GM19035 (cell line): ENCODE results near the gene BBOX1.
"Not testable (repeated sequence)": the region's sequence is repeated elsewhere in the genome, so short reads cannot be mapped to it uniquely, and the experiment has no call there.

ENCODE experiments used
- ATAC-seq: cut with Tn5 transposase; IDR thresholded peaks from one replicate; pipeline ENCODE4 v1.9.1; 2021; ENCODE audit not compliant: unreplicated experiment

Gene BBOX1

GRCh38 chr11:27083241-27083640 lies 42.6 kb downstream of the BBOX1 start:
- ATAC-seq = no peak

- no peak for ATAC-seq
These were observed 43.2 kb downstream of the BBOX1 start for GRCh38 chr11:27083782-27084181.

- ATAC-seq = no peak
These were observed 43.9 kb downstream of the BBOX1 start for GRCh38 chr11:27084518-27084917.

DNA sequence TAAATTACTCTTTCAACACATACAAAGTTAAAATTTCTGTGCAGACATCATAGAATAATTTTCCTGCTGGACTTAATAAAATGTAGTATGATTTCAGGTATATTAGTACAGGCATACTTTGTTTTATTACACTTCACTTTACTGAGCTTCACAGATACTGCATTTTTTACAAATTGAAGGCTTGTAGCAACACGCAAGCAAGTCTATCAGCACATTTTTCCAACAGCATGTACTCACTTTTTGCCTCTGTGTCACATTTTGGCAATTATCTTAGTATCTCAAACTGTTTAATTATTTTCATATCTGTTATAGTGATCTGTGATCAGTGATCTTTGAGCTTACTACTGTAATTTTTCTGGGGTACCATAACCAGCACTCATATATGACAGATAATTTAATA lies 44.5 kb downstream of the BBOX1 start:
- no peak for ATAC-seq

DNA sequence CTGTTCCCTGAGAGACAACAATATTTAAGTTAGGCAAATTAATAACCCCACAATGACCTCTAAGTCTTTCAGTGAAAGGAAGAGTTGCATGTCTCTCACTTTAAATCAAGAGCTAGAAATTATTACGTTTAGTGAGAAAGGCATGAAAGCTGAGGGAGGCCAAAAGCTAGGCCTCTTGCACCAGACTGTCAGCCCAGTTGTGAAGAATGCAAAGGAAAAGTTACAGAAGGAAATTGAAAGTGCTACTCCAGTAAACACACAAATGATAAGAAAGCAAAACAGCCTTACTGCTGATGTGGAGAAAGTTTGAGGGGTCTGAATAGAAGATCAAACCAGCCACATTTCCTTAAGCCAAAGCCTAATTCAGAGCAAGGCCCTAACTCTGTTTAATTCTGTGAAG lies 45.0 kb downstream of the BBOX1 start:
- no peak for ATAC-seq

DNA sequence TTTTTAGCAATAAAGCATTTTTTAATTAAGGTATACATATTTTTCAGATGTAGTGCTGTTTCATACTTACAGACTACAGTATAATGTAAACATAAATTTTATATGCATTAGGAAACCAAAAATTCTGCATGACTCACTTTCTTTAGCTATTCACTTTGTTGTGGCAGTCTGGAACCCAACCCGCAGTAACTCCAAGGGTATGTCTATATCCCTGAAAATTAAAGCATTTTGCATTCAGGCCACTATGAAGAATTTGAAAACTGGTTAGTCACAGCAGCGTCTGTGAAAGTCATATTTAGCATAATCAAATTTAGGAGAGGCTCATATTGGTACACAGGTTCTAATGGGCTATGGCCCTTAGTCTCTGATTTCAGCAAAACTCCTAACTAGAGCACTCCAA lies 46.8 kb downstream of the BBOX1 start:
- ATAC-seq = no peak

DNA sequence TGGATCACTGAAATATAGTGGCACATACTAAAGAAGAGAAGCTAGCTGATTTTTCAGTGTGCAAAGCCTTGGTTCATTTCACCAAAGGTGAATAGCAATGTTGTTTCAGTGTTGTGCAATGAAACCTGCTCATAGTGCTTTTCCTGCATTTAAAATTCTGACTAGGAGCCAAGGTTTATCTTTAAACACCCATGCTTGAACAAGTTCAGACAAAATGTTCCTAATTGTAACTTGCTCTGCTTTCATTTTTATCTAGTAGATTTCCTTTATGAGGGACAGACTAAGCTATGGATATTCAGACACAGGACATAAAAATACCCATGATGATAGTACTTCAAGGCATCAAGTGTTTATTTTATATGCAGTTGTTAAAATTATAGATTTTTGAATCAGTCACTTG lies 47.7 kb downstream of the BBOX1 start:
- ATAC-seq = no peak

- ATAC-seq = no peak
These were observed 49.1 kb downstream of the BBOX1 start for GRCh38 chr11:27089746-27090145.

GRCh38 chr11:27090357-27090948 lies 49.8 kb downstream of the BBOX1 start:
- ATAC-seq = not testable (repeated sequence)

DNA sequence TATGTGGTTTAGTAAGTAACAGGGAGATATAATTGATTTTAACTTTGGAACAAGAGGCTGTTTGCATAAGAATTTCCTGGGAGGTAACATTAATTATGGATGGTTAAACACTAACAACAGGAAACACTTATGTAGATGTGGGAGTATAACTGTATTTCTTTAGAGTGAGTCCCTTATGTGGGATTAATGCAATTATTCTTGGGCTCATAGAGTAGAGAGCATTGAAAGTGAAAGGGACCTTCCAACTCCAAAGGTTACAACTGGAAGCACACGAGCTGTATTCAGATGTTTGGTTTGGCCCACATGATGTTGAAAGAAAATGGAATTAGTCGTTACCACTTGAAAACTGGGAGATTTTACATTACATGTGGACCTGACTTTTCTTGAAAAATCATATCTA lies 53.5 kb downstream of the BBOX1 start:
- ATAC-seq = no peak

DNA sequence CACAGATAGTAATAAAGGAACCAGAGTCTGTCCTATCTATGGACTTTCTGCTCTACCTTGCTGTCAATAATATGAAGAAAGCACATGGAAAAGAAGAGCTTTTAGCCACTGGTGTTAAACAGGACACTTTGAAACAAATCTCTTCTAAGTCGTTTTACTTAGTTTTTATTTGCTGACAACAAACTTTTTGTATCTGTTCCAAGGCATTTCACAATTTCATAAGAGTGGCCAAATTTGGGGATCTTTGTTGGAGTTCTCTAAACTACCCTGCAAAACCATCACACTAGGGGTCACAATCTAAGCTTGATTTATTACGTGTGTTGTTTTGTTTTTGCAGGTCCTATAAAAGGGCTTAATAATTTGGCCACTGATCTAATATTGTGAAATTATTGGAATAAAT lies 54.4 kb downstream of the BBOX1 start:
- ATAC-seq = no peak

- no peak for ATAC-seq
These were observed 55.3 kb downstream of the BBOX1 start for GRCh38 chr11:27095887-27096286.

GRCh38 chr11:27097551-27097950 lies 56.9 kb downstream of the BBOX1 start:
- no peak for ATAC-seq

- no peak for ATAC-seq
These were observed 59.9 kb downstream of the BBOX1 start for GRCh38 chr11:27100534-27100933.

DNA sequence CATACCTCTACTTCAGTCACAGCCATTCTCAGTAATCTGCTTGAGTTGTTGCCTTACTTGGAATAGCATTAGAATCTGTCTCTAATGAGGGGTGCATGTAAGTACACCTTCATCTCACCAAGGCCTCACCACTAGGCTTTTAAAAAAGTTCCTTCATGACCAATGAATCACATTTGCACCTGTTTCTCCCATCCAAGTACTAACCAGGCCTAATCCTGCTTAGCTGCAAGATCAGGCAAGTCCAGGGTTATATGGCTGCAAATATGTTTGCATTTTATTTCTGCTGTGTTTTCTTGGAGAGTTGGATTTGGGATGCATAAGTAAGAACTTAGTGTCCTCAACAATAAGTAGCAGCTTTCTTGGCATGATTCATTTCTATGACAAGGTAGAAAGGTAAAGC lies 66.9 kb downstream of the BBOX1 start:
- no peak for ATAC-seq

DNA sequence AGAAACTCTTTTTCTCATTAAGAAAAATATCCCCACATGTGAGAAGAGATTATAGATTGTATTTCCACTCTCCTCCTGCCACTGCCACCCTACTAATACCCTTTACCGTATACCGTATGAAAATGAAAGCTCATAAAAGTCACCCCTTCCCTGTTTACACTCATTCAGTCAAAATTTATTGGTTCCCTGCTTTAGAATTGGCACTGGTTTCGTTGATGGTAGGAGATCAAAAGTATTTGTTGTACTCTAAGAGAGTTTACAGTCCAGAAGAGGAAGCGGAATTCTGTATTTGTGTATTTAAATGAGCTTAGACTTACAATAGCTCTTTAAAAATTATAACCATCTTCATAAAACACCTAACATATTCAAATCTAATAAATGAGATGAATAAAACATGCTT lies 68.2 kb downstream of the BBOX1 start:
- ATAC-seq = no peak

DNA sequence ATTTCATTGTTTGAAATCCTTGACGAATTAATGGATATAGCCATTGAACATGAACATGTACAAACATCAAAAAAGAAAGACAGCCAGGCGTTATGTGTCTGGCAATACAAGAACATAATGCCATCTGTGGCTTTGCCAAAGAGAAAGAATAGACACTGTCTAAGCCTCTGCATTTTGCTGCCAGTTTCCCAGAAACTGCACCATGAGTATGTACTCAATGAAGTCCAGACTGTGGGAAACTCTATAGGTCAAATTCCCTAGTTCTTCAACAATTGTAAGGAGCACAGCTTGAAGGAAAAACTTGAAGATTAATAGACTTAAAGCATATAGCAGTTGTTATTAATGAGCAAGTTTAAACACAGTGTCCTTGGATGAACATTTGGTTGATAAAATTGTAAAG lies 71.3 kb downstream of the BBOX1 start:
- no peak for ATAC-seq

DNA sequence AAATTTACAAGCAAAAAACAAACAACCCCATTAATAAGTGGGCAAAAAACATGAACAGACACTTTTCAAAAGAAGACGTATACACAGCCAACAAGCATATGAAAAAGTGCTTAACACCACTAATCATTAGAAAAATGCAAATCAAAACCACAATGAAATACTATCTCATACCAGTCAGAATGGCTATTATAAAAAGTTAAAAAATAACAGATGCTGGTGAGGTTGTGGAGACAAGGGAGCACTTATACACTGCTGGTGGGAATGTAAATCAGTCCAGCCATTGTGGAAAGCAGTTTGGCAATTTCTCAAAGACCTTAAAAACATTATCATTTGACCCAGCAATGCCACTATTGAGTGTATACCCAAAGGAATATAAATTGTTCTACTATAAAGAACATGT lies 72.3 kb downstream of the BBOX1 start:
- ATAC-seq = no peak

GRCh38 chr11:27115051-27115650 lies 74.5 kb downstream of the BBOX1 start:
- no peak for ATAC-seq

- ATAC-seq = no peak
These were observed 76.1 kb downstream of the BBOX1 start for GRCh38 chr11:27116684-27117083.

DNA sequence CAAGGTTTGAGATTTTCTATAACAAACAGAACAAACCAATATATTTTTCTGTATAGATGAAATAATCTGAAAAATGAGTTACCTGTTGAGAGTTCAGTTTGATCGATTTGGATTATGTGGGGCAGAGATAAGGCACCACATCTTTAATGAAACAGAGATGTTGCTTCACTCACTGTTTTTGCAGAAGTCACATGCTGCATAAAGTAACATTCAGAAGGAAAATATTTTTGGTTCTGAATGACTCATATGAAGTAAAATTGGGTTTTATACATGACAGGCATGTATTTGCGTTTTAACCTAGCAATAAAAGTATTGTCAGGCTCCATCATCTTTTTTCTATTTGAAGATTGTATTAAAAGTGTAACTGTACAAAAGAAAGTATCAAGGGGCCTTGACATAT lies 77.8 kb downstream of the BBOX1 start:
- ATAC-seq = no peak

GRCh38 chr11:27118949-27119348 lies 78.3 kb downstream of the BBOX1 start:
- ATAC-seq = no peak

DNA sequence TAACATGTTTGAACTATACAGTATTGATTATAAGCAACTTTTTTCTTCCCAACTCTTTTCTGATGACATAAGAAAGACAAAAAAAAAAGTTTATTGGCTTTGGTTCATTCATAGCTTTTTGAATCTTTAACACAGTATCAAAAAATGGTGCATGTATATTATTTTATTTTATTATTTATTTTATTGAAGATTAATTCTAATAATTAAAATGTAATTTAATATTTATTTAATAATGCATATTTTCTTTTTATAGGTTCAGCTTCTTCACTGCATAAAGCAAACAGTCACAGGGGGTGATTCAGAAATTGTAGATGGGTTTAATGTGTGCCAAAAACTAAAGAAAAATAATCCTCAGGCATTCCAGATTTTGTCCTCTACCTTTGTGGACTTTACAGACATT lies 78.8 kb downstream of the BBOX1 start:
- ATAC-seq = no peak
